Activated T-cell treated with anti-CD3 and anti-CD28 coated beads, Interleukin-2, amount 50 U/mL, for 4 hours (primary cell): Measurements from ENCODE around the gene VWA8. TPM values are rescaled to one million over a fixed set of nuclear protein-coding genes. Genes with fewer than 3 reads are reported as not detected.
"Not testable (repeated sequence)": the region's sequence is repeated elsewhere in the genome, so short reads cannot be mapped to it uniquely, and the experiment has no call there.

ENCODE experiments used
- ATAC-seq, 2 donors: fragments of 200-7000 bp; cut with Tn5 transposase; one replicate each; pipeline ENCODE4 v1.10.0; 2021
- DNase-seq: peaks from one replicate; pipeline ENCODE4 v3.0.0-alpha.2; 2020
- H3K27me3 Mint-ChIP-seq: one replicate; pipeline ENCODE4 v1.8.0; 2021; ENCODE audit warnings: low read depth, mixed read lengths
- H3K36me3 Mint-ChIP-seq: one replicate; pipeline ENCODE4 v1.8.0; 2022; ENCODE audit warnings: mixed read lengths; ENCODE audit not compliant: insufficient read depth
- H3K4me1 Mint-ChIP-seq: one replicate; pipeline ENCODE4 v1.8.0; 2021; ENCODE audit warnings: low read depth, mixed read lengths
- H3K4me3 Mint-ChIP-seq: one replicate; pipeline ENCODE4 v1.8.0; 2021; ENCODE audit warnings: mild to moderate bottlenecking, moderate library complexity, mixed read lengths
- H3K9me3 Mint-ChIP-seq: one replicate; pipeline ENCODE4 v1.8.0; 2021; ENCODE audit warnings: mixed read lengths
- total RNA-seq, 3 donors: library from RNA; stranded (reverse); gene quantifications; one replicate each; pipeline ENCODE4 v1.2.1, GENCODE V29; 2021

Gene VWA8
- total RNA-seq, 3 donors from 2014 or later = 22.2 to 31.9 (median 26.4) TPM

- Mint-ChIP-seq H3K27me3 (no peaks in the 10 kb centered on the region), H3K9me3 (no peaks in the 10 kb centered on the region), H3K4me1 (peaks cover 2% of the 10 kb centered on the region), H3K4me3 (no peak overlapping the region), H3K36me3 (peaks cover 40% of the 10 kb centered on the region)
- ATAC-seq = no peak
- DNase-seq = no peak
These were observed 65.4 kb downstream of the VWA8 start for GRCh38 chr13:41895478-41895877.

- H3K36me3 Mint-ChIP-seq = peaks cover 48% of the 10 kb centered on the region
- no peak for ATAC-seq
These were observed 69.8 kb downstream of the VWA8 start for GRCh38 chr13:41891119-41891518.

GRCh38 chr13:41883147-41883546 is 77.8 kb downstream of the VWA8 start:
- ATAC-seq (no peak), DNase-seq (no peak)
- H3K36me3 Mint-ChIP-seq = peaks cover 55% of the 10 kb centered on the region
- H3K9me3 Mint-ChIP-seq = peaks cover 4% of the 10 kb centered on the region
- no peaks in the 10 kb centered on the region for H3K27me3 Mint-ChIP-seq
- H3K4me1 Mint-ChIP-seq = no peaks in the 10 kb centered on the region
- no peak overlapping the region for H3K4me3 Mint-ChIP-seq

More at GRCh38 chr13:41891119-41891518, 69.8 kb downstream of the VWA8 start:
- no peak for DNase-seq
- Mint-ChIP-seq H3K4me3 (no peak overlapping the region), H3K4me1 (peaks cover 2% of the 10 kb centered on the region), H3K9me3 (no peaks in the 10 kb centered on the region), H3K27me3 (no peaks in the 10 kb centered on the region)

GRCh38 chr13:41881890-41882289 is 79.0 kb downstream of the VWA8 start:
- H3K9me3 Mint-ChIP-seq, H3K27me3 Mint-ChIP-seq, H3K4me1 Mint-ChIP-seq, ATAC-seq, H3K4me3 Mint-ChIP-seq, DNase-seq: not testable (repeated sequence)
- H3K36me3 Mint-ChIP-seq = peaks cover 45% of the 10 kb centered on the region

- Mint-ChIP-seq H3K27me3 (no peaks in the 10 kb centered on the region), H3K4me3 (no peak overlapping the region), H3K4me1 (no peaks in the 10 kb centered on the region), H3K36me3 (peaks cover 40% of the 10 kb centered on the region), H3K9me3 (peaks cover 4% of the 10 kb centered on the region)
- DNase-seq (no peak), ATAC-seq (no peak)
These were observed 79.9 kb downstream of the VWA8 start for GRCh38 chr13:41880966-41881365.

GRCh38 chr13:41864658-41865057 is 96.3 kb downstream of the VWA8 start:
- Mint-ChIP-seq H3K4me3 (no peak overlapping the region), H3K9me3 (no peaks in the 10 kb centered on the region), H3K36me3 (peaks cover 38% of the 10 kb centered on the region), H3K27me3 (no peaks in the 10 kb centered on the region), H3K4me1 (peaks cover 2% of the 10 kb centered on the region)
- DNase-seq (no peak), ATAC-seq (no peak)

- not testable (repeated sequence) for ATAC-seq, DNase-seq, H3K4me3 Mint-ChIP-seq, H3K4me1 Mint-ChIP-seq, H3K9me3 Mint-ChIP-seq, H3K27me3 Mint-ChIP-seq
- peaks cover 42% of the 10 kb centered on the region for H3K36me3 Mint-ChIP-seq
These were observed 98.2 kb downstream of the VWA8 start for GRCh38 chr13:41862659-41863058.

- Mint-ChIP-seq H3K27me3 (no peaks in the 10 kb centered on the region), H3K4me1 (peaks cover 2% of the 10 kb centered on the region), H3K4me3 (no peak overlapping the region), H3K36me3 (peaks cover 40% of the 10 kb centered on the region), H3K9me3 (no peaks in the 10 kb centered on the region)
- no peak for DNase-seq
- no peak for ATAC-seq
These were observed 101.3 kb downstream of the VWA8 start for GRCh38 chr13:41859565-41859964.

- no peaks in the 10 kb centered on the region for H3K9me3 Mint-ChIP-seq
- peaks cover 38% of the 10 kb centered on the region for H3K36me3 Mint-ChIP-seq
- no peaks in the 10 kb centered on the region for H3K27me3 Mint-ChIP-seq
- DNase-seq (no peak), ATAC-seq (peak in 1 of 2 donors; percentile 52)
- H3K4me3 Mint-ChIP-seq = no peak overlapping the region
- H3K4me1 Mint-ChIP-seq = peaks cover 2% of the 10 kb centered on the region
These were observed 102.1 kb downstream of the VWA8 start for GRCh38 chr13:41858780-41859179.

GRCh38 chr13:41854758-41855157 is 106.2 kb downstream of the VWA8 start:
- DNase-seq = no peak
- H3K4me1 Mint-ChIP-seq = no peaks in the 10 kb centered on the region
- no peaks in the 10 kb centered on the region for H3K27me3 Mint-ChIP-seq
- H3K36me3 Mint-ChIP-seq = peaks cover 40% of the 10 kb centered on the region
- no peak overlapping the region for H3K4me3 Mint-ChIP-seq
- no peak for ATAC-seq
- H3K9me3 Mint-ChIP-seq = no peaks in the 10 kb centered on the region

GRCh38 chr13:41851351-41851750 is 109.6 kb downstream of the VWA8 start:
- Mint-ChIP-seq H3K4me3 (no peak overlapping the region), H3K27me3 (no peaks in the 10 kb centered on the region), H3K4me1 (no peaks in the 10 kb centered on the region), H3K9me3 (no peaks in the 10 kb centered on the region), H3K36me3 (peaks cover 34% of the 10 kb centered on the region)
- DNase-seq = no peak
- no peak for ATAC-seq

- ATAC-seq (no peak), DNase-seq (no peak)
- H3K27me3 Mint-ChIP-seq = no peaks in the 10 kb centered on the region
- H3K4me1 Mint-ChIP-seq = no peaks in the 10 kb centered on the region
- peaks cover 34% of the 10 kb centered on the region for H3K36me3 Mint-ChIP-seq
- no peak overlapping the region for H3K4me3 Mint-ChIP-seq
- H3K9me3 Mint-ChIP-seq = no peaks in the 10 kb centered on the region
These were observed 112.3 kb downstream of the VWA8 start for GRCh38 chr13:41848435-41849255.

- ATAC-seq = no peak
- no peaks in the 10 kb centered on the region for H3K9me3 Mint-ChIP-seq
These were observed 113.7 kb downstream of the VWA8 start for GRCh38 chr13:41847216-41847615.

GRCh38 chr13:41842036-41842620 is 118.8 kb downstream of the VWA8 start:
- Mint-ChIP-seq H3K36me3 (peaks cover 34% of the 10 kb centered on the region), H3K9me3 (no peaks in the 10 kb centered on the region), H3K4me1 (no peaks in the 10 kb centered on the region), H3K27me3 (no peaks in the 10 kb centered on the region), H3K4me3 (no peak overlapping the region)
- DNase-seq (no peak), ATAC-seq (no peak)

More at GRCh38 chr13:41847216-41847615, 113.7 kb downstream of the VWA8 start:
- no peaks in the 10 kb centered on the region for H3K27me3 Mint-ChIP-seq
- H3K4me3 Mint-ChIP-seq = no peak overlapping the region
- no peak for DNase-seq
- no peaks in the 10 kb centered on the region for H3K4me1 Mint-ChIP-seq
- peaks cover 25% of the 10 kb centered on the region for H3K36me3 Mint-ChIP-seq

GRCh38 chr13:41837629-41838028 is 123.3 kb downstream of the VWA8 start:
- Mint-ChIP-seq H3K9me3 (no peaks in the 10 kb centered on the region), H3K36me3 (peaks cover 37% of the 10 kb centered on the region), H3K4me3 (no peak overlapping the region), H3K4me1 (no peaks in the 10 kb centered on the region), H3K27me3 (no peaks in the 10 kb centered on the region)
- DNase-seq (no peak), ATAC-seq (no peak)
